Neural progenitor cell (in vitro differentiated cells): Measurements from ENCODE around the gene NCK2.

ENCODE experiments used
- EZH2 ChIP-seq: fragments of 200-600 bp; sonication (generic); IDR thresholded peaks from 2 replicates; pipeline ENCODE4 v1.6.1; 2017; ENCODE audit warnings: antibody characterized with exemption, mild to moderate bottlenecking, moderate library complexity
- EZH2phosphoT487 ChIP-seq: fragments of 200-600 bp; sonication (generic); IDR thresholded peaks from 2 replicates; pipeline ENCODE4 v1.6.1; 2017; ENCODE audit warnings: antibody characterized with exemption
- TF ChIP-seq, protein P1 (sequence below): fragments of 200-600 bp; sonication (generic); IDR thresholded peaks from 2 replicates; pipeline ENCODE4 v1.5.1; 2017; ENCODE audit warnings: antibody characterized with exemption, mild to moderate bottlenecking

GRCh38 chr2:105879803-105880300, 135.1 kb downstream of the NCK2 start:
- TF ChIP-seq, protein P1, sequence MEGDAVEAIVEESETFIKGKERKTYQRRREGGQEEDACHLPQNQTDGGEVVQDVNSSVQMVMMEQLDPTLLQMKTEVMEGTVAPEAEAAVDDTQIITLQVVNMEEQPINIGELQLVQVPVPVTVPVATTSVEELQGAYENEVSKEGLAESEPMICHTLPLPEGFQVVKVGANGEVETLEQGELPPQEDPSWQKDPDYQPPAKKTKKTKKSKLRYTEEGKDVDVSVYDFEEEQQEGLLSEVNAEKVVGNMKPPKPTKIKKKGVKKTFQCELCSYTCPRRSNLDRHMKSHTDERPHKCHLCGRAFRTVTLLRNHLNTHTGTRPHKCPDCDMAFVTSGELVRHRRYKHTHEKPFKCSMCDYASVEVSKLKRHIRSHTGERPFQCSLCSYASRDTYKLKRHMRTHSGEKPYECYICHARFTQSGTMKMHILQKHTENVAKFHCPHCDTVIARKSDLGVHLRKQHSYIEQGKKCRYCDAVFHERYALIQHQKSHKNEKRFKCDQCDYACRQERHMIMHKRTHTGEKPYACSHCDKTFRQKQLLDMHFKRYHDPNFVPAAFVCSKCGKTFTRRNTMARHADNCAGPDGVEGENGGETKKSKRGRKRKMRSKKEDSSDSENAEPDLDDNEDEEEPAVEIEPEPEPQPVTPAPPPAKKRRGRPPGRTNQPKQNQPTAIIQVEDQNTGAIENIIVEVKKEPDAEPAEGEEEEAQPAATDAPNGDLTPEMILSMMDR, result no peak
- no peak for TF ChIP-seq EZH2phosphoT487
- TF ChIP-seq EZH2, result no peak
